HG03064 (cell line): ENCODE results near the gene ERO1B.
"Not testable (repeated sequence)": the region's sequence is repeated elsewhere in the genome, so short reads cannot be mapped to it uniquely, and the experiment has no call there.

Source experiments
- ATAC-seq: cut with Tn5 transposase; IDR thresholded peaks from one replicate; pipeline ENCODE4 v1.9.1; 2021; ENCODE audit warnings: low read depth; ENCODE audit not compliant: unreplicated experiment

Gene ERO1B

DNA sequence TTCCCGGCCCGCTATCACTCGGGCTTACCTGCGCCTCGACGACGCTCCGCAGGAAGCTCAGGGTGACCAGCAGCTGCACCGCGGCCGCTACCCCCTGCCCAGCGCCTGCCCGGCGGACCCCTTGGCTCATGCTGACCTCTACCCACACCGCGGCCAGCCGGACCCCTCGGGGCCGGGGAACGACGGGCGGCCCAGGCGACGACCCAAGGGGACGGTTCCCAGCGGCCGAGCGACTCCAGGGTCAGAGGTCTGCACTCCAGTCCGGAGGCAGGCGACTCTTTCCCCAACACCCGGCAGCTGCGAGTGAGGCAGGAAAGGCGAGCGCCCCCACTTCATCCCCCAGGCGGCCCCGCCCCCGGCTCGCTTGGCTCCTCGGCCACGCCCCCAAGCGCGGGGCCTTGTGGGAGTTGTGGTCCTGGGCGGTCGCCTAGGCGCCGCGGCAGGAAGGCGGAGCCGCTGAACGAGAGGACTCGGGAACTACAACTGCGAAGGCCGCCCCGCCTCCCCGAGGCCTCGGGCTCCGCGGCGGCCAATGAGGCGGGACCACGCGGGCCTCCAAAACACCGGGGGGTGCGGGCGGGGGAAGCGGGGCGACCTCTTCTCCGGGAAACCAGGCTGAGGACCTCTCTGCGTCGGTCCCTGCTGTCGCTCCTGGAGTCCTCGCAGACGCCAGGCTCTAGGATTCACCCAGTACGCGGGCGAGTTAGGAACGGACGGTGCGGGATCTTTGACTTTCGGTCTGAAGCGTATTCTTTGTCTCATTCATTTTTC is at the start of gene ERO1B:
Gene ERO1B, minus strand, starts transcription at position 305 of the 771 bp plus-strand sequence. Its CDS starts 175 bp downstream, at position 130.
- ATAC-seq: peak; percentile 70

DNA sequence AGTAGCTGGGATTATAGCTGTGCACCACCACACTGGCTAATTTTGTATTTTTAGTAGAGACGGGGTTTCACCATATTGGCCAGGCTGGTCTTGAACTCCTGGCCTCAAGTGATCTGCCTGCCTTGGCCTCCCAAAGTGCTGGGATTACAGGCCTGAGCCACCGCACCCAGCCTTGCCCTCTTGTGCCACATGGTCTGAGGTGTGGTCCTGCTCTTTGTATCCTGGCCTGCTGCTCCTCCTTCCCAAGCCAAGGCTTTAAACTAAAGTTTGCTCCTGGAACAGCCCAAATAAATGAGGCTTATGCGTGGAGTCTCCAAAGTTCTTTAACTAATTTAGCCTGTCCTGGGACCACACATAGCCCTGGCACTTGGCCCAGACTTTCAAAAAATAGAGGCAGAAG is 49.7 kb upstream of the ERO1B start:
- ATAC-seq: not testable (repeated sequence)

- ATAC-seq: no peak
These were observed 44.7 kb upstream of the ERO1B start for GRCh38 chr1:236326432-236326831.

DNA sequence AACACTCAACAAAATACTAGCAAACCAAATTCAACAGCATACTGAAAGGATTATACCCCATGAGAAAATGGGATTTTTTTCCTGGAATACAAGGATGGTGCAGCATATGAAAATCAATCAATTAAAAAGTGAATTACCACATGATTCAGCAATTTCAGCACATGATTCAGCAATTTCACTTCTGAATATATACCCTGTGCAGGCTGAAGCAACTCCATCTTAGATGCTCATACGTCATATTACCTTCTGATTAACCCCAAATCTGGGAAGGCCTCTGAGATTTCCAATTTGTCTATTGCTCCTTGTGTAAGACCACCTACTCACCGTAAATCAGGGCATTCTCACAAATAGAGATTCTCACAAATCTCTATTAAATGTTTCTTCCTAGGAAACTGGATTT is 43.8 kb upstream of the ERO1B start:
- no peak for ATAC-seq

GRCh38 chr1:236323819-236324411 is 42.2 kb upstream of the ERO1B start:
- ATAC-seq: no peak

- ATAC-seq: no peak
These were observed 41.0 kb upstream of the ERO1B start for GRCh38 chr1:236322566-236323409.

- no peak for ATAC-seq
These were observed 39.3 kb upstream of the ERO1B start for GRCh38 chr1:236321101-236321500.

DNA sequence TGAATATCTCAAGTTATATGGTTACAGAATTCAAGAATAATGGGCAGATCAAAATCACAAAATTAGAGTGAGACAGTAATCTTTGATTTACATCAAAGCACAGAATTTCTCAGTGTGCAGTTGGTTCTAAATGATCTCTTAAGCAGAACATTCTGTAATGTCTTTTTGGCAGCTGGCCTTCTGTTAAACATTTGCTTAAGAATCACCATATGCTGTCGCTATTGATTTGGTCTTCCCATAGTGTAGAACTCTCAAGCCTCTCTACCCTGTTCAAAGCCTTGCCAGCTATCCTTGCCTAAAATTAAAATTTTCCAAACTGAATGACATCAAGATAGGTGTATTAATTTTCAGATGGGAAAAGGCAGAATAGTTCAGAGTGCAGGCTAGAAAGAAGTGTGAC is 38.9 kb upstream of the ERO1B start:
- no peak for ATAC-seq

- no peak for ATAC-seq
These were observed 38.5 kb upstream of the ERO1B start for GRCh38 chr1:236320214-236320613.

DNA sequence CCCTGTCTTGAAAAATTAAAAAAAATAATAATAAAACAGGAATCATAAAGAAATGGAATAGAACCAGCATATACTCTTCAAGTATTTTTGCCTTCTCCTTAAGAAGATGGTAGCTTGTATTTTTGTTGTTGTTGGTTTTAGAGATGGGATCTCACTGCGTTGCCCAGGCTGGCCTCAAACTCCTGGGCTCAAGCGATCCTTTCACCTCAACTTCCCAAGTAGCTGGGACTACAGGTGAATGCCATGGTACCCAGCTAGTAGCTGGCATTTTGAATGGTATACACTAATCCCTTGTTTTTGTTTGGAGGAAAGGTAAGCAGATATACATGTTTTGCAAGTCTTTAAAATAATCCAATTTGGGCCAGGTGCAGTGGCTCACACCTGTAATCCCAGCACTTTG is 34.7 kb upstream of the ERO1B start:
- ATAC-seq: no peak

DNA sequence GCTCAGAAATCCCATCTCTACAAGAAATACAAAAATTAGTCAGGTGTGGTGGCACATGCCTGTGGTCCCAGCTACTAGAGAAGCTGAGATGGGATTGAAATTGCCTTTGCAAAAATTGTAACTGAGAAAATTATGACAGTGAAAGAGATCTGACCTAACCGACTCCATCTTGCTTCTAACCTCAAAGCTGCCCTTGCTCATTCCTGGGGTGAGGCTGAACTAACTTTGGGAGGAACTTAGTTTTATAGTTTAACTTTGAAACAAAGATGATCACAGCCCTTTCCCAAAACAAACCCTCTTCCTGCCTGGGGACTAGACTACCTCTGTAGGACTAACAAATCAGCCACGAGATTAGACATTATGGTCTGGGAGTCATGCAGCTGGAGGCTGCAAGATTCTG is 33.8 kb upstream of the ERO1B start:
- no peak for ATAC-seq

DNA sequence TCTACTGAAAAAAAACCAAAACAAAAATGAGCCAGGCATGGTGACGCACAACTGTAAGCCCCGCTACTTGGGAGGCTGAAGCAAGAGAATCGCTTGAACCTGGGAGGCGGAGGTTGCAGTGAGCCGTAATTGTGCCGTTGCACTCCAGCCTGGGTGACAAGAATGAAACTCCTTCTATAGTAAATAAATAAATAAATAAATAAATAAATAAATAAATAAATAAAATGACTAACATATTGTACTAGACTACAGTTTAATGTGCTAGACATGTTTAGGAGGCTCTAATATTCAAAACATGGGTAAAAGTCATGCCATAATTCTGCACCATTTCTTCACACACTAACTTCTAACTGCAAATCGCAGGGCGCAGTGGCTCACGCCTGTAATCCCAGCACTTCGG is 33.3 kb upstream of the ERO1B start:
- no peak for ATAC-seq

DNA sequence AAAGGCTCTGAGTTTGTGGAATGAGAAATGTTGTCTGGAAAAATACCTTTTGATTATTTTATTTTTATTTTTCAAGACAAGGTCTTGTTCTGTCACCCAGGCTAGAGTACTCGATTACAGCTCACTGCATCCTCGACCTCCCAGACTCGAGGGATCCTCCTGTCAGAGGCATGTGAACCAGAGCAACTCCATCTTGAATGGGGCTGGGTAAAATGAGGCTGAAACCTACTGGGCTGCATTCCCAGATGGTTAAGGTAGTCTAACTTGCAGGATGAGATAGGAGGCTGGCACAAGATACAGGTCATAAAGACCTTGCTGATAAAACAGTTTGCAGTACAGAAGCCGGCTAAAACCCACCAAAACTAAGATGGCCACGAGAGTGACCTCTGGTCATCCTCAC is 32.3 kb upstream of the ERO1B start:
- ATAC-seq: not testable (repeated sequence)

DNA sequence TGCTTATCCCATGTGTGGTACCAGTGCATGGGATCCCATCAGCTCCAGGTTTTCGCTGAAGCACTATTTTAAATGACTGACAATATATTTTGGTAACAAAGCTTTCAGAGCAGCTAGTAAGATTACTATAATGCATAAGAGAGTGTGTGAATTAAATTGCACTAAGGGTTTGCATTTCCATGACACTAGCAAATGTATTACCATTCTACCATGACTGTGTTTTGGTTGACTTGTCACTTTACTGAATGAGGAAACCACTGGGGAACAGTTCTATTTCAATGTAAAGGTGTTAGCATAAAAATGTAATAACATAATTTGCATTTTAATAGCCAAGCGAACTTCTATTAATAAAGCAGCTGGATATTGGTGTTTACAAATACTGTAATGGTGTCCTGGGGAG is 31.7 kb upstream of the ERO1B start:
- no peak for ATAC-seq

GRCh38 chr1:236311040-236311439 is 29.3 kb upstream of the ERO1B start:
- ATAC-seq: no peak

GRCh38 chr1:236308827-236309226 is 27.1 kb upstream of the ERO1B start:
- no peak for ATAC-seq

DNA sequence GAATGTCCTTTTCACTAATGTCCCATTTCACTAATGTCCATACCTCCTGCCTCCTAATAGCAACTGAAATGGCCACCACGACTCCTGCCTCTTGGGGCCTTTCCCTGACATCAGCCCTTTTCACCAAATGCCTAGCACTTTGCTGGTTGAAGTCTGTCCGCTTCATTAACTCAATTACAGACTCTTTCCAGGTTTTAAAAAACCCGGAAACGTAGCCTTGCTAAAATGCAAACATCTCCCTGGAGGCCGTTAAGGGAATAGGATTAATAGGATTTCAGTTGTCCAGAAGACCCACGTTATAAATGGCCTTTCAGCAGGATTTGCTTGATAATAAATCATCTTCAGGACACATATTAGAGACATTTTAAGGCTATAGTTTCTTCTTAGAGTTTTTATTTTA is 25.7 kb upstream of the ERO1B start:
- no peak for ATAC-seq

GRCh38 chr1:236304682-236305081 is 22.9 kb upstream of the ERO1B start:
- ATAC-seq: no peak

GRCh38 chr1:236303675-236304074 is 21.9 kb upstream of the ERO1B start:
- peak; percentile 73 for ATAC-seq

GRCh38 chr1:236302941-236303340 is 21.2 kb upstream of the ERO1B start:
- ATAC-seq: no peak

DNA sequence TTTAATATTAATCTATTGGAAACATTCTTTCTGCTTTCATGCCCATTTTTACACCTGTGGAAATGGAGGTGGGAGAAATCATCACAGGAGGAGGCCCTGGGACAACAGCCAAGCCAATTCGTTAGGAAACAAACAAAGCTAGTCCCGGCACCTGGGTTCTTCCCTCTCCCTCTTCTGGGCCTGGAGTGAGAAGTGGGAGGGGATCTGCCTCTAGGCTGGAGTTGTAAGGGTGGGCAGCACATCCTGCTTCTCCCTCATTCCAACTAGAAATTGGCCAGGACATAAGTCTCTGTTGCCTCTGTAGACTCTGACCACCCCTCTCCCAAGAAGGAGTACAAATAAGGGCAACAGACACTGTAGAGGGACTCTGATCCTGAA is 20.2 kb upstream of the ERO1B start:
- no peak for ATAC-seq
